Activated CD8-positive, alpha-beta T cell treated with anti-CD3 and anti-CD28 coated beads for 36 hours (primary cell): Measurements from ENCODE around the gene SIL1. TPM values are rescaled to one million over a fixed set of nuclear protein-coding genes. Genes with fewer than 3 reads are reported as not detected.

Source experiments
- ATAC-seq: fragments of 200-7000 bp; cut with Tn5 transposase; one replicate; pipeline ENCODE4 v1.10.0; 2021; ENCODE audit warnings: mild to moderate bottlenecking, moderate library complexity
- CTCF ChIA-PET: fragments of 350-600 bp; sonication (Branson Sonifier 250); formaldehyde crosslinking; loops from one replicate; lab custom pipeline; 2021; ENCODE audit warnings: antibody characterized with exemption; lab: Charles Lee
- POLR2A ChIA-PET: fragments of 350-600 bp; sonication (Branson Sonifier 250); formaldehyde crosslinking; loops from one replicate; lab custom pipeline; 2021; ENCODE audit warnings: antibody characterized with exemption; lab: Charles Lee
- DNase-seq: peaks from one replicate; pipeline ENCODE4 v3.0.0-alpha.2; 2020
- H3K27ac Mint-ChIP-seq: one replicate; pipeline ENCODE4 v1.8.0; 2021; ENCODE audit warnings: mild to moderate bottlenecking, mixed read lengths
- H3K27me3 Mint-ChIP-seq: one replicate; pipeline ENCODE4 v1.8.0; 2021; ENCODE audit warnings: mixed read lengths
- H3K36me3 Mint-ChIP-seq: one replicate; pipeline ENCODE4 v1.8.0; 2021; ENCODE audit warnings: low read depth, mixed read lengths
- H3K4me1 Mint-ChIP-seq: one replicate; pipeline ENCODE4 v1.8.0; 2021; ENCODE audit warnings: low read depth, mixed read lengths
- H3K4me3 Mint-ChIP-seq: one replicate; pipeline ENCODE4 v1.8.0; 2021; ENCODE audit warnings: mild to moderate bottlenecking, moderate library complexity, mixed read lengths
- H3K9me3 Mint-ChIP-seq: one replicate; pipeline ENCODE4 v1.8.0; 2021; ENCODE audit warnings: mixed read lengths
- CTCF ChIP-seq: fragments of 200-600 bp; IDR thresholded peaks from one replicate; pipeline ENCODE4 v1.8.0; 2022; ENCODE audit warnings: antibody characterized with exemption, mild to moderate bottlenecking
- intact Hi-C: fragments of 100-400 bp; cut with micrococcal nuclease; formaldehyde crosslinking; loops from one replicate; pipeline ENCODE4 v1.10.0; 2022
- total RNA-seq, 2 experiments: library from RNA; stranded (reverse); gene quantifications; one replicate each; pipeline ENCODE4 v1.2.3, GENCODE V29; 2021

The SIL1 gene
- total RNA-seq, 2 experiments from 2014 or later: 27.6 to 32.3 TPM

GRCh38 chr5:139241139-139241538 lies 43.0 kb upstream of the SIL1 start:
- ChIA-PET CTCF (no interaction called here), POLR2A (no interaction called here)
- no peak overlapping the region for H3K4me3 Mint-ChIP-seq
- DNase-seq: no peak
- H3K4me1 Mint-ChIP-seq: peaks cover 7% of the 10 kb centered on the region
- intact Hi-C loops: no loop called here
- H3K36me3 Mint-ChIP-seq: no peaks in the 10 kb centered on the region
- no peak for ATAC-seq
- no peak for TF ChIP-seq CTCF
- peaks cover 7% of the 10 kb centered on the region for H3K27me3 Mint-ChIP-seq
- H3K27ac Mint-ChIP-seq: no peak overlapping the region
- H3K9me3 Mint-ChIP-seq: no peaks in the 10 kb centered on the region

DNA sequence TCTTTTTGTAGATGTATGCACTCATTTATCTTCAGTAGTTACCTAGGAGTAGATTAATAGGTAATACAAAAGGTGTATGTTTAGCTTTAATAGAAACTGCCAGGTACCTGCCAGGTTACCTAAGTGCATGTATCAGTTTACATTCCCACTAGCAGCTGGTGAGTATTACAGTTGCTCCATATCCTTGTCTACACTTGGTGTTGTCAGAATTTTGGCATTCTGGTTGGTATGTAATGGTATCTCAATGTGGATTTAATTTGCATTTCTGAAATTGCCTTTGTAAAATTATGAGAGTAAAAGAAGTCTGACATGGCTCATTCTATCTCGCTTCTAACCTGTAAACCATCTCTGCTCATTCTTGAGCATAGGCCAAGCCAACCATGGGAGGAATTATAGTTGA lies 38.3 kb upstream of the SIL1 start:
- POLR2A ChIA-PET: no interaction called here
- Mint-ChIP-seq H3K4me3 (no peak overlapping the region), H3K4me1 (no peaks in the 10 kb centered on the region), H3K27ac (no peak overlapping the region), H3K36me3 (no peaks in the 10 kb centered on the region), H3K27me3 (peaks cover 7% of the 10 kb centered on the region), H3K9me3 (peaks cover 4% of the 10 kb centered on the region)
- CTCF ChIA-PET: no interaction called here
- no peak for TF ChIP-seq CTCF
- ATAC-seq (no peak), DNase-seq (no peak)
- intact Hi-C loops: no loop called here

- no peak for TF ChIP-seq CTCF
- intact Hi-C loops: no loop called here
- Mint-ChIP-seq H3K4me1 (no peaks in the 10 kb centered on the region), H3K27ac (no peak overlapping the region), H3K36me3 (no peaks in the 10 kb centered on the region), H3K27me3 (no peaks in the 10 kb centered on the region), H3K4me3 (no peak overlapping the region), H3K9me3 (peaks cover 4% of the 10 kb centered on the region)
- DNase-seq (no peak), ATAC-seq (peak; percentile 13)
- POLR2A ChIA-PET: interaction anchor here (0.6 kb wide), 1 partner anchor 761 kb away, joined by 3 read pairs; no protein-coding TSS in a partner anchor
- CTCF ChIA-PET: no interaction called here
Observed at GRCh38 chr5:139232147-139232724, 34.1 kb upstream of the SIL1 start.

- Mint-ChIP-seq H3K27me3 (no peaks in the 10 kb centered on the region), H3K4me1 (no peaks in the 10 kb centered on the region), H3K4me3 (no peak overlapping the region), H3K9me3 (peaks cover 4% of the 10 kb centered on the region), H3K27ac (no peak overlapping the region), H3K36me3 (no peaks in the 10 kb centered on the region)
- ATAC-seq (no peak), DNase-seq (no peak)
- CTCF ChIA-PET: interaction anchor here (1.1 kb wide), 1 partner anchor 23 kb away, joined by 4 read pairs; no protein-coding TSS in a partner anchor
- no peak for TF ChIP-seq CTCF
- intact Hi-C loops: no loop called here
- POLR2A ChIA-PET: interaction anchor here (0.7 kb wide), 1 partner anchor 72 kb away, joined by 3 read pairs; no protein-coding TSS in a partner anchor
Observed at GRCh38 chr5:139228201-139228803, 30.1 kb upstream of the SIL1 start.

DNA sequence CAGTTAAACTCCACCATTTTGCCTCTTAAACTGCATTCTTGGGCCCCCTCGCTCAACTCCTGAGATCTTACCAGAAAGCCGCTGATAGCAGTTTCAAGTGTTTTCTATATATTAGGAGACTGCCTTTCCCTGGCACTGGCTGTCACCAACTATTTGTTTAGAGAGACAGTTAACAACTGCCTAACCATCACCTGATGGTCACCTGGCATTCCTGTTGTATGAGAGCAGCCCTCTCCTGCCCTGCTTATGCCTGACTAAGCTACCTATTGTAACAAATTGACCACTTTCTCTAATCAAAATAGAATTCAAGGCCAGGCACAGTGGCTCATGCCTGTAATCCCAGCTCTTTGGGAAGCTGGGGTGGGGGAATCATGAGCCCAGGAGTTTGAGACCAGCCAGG lies 28.0 kb upstream of the SIL1 start:
- Mint-ChIP-seq H3K4me1 (no peaks in the 10 kb centered on the region), H3K36me3 (no peaks in the 10 kb centered on the region), H3K4me3 (no peak overlapping the region), H3K27me3 (peaks cover 3% of the 10 kb centered on the region), H3K9me3 (no peaks in the 10 kb centered on the region), H3K27ac (no peak overlapping the region)
- ATAC-seq: no peak
- intact Hi-C loops: no loop called here
- ChIA-PET POLR2A (no interaction called here), CTCF (no interaction called here)
- no peak for DNase-seq
- no peak for TF ChIP-seq CTCF
